Neutrophil (primary cell): ENCODE measurements around the gene MACO1.

ENCODE experiments used
- H3K27ac ChIP-seq: fragments of 200-600 bp; sonication (generic); 2 replicates; pipeline ENCODE4 v1.5.1; 2016; ENCODE audit warnings: mild to moderate bottlenecking, moderate library complexity
- H3K27me3 ChIP-seq: fragments of 200-600 bp; sonication (generic); 2 replicates; pipeline ENCODE4 v1.6.0; 2016; ENCODE audit warnings: mild to moderate bottlenecking
- H3K36me3 ChIP-seq: fragments of 200-600 bp; sonication (generic); 2 replicates; pipeline ENCODE4 v1.5.1; 2017
- H3K4me1 ChIP-seq, 2 experiments: fragments of 200-600 bp in 1 of 2; sonication (generic) in 1 of 2; 1 replicate in 1 of 2; 2 replicates in 1 of 2; pipeline versions ENCODE4 v1.5.1 to v1.6.1; 2013 to 2016; ENCODE audit warnings: low read depth in 1 of 2, low read length in 1 of 2, mild to moderate bottlenecking in 1 of 2, moderate library complexity in 1 of 2; ENCODE audit not compliant: control insufficient read depth in 1 of 2, insufficient read depth in 1 of 2
- H3K4me3 ChIP-seq, 2 experiments: fragments of 200-600 bp in 1 of 2; sonication (generic) in 1 of 2; 1 replicate in 1 of 2; 2 replicates in 1 of 2; pipeline ENCODE4 v1.5.1; 2013 to 2016; ENCODE audit warnings: low read depth in 1 of 2, low read length in 1 of 2, mild to moderate bottlenecking in 1 of 2, moderate library complexity in 1 of 2
- H3K9me3 ChIP-seq: fragments of 200-600 bp; sonication (generic); 2 replicates; pipeline ENCODE4 v1.5.1; 2016
- CTCF ChIP-seq: fragments of 200-600 bp; sonication (generic); IDR thresholded peaks from 2 replicates; pipeline ENCODE4 v1.5.1; 2016; ENCODE audit warnings: antibody characterized with exemption

MACO1 gene

GRCh38 chr1:25543425-25544242, 112.9 kb downstream of the MACO1 start, which contains the start of gene LDLRAP1:
TSS of gene LDLRAP1 (plus strand) at chr1:25543606. CDS start at chr1:25543699, 93 bp downstream.
- Histone ChIP-seq H3K4me3 (peak within 1 kb of the TSS; percentile 60 to 61), H3K27me3 (peaks cover 25% of the 10 kb centered on the region), H3K9me3 (no peaks in the 10 kb centered on the region), H3K4me1 (peaks cover 12 to 18% of the 10 kb centered on the region in 2 experiments), H3K27ac (no peak within 1 kb of the TSS), H3K36me3 (no peaks in the 10 kb centered on the region)
- TF ChIP-seq CTCF: no peak

- no peaks in the 10 kb centered on the region for H3K9me3 ChIP-seq
- peaks cover 27% of the 10 kb centered on the region for H3K27me3 ChIP-seq
- H3K27ac ChIP-seq: no peak overlapping the region
- TF ChIP-seq CTCF: no peak
- H3K4me1 ChIP-seq: peaks cover 14 to 20% of the 10 kb centered on the region in 2 experiments
- peak overlapping the region; percentile 60 to 61 for H3K4me3 ChIP-seq
- no peaks in the 10 kb centered on the region for H3K36me3 ChIP-seq
Measured at GRCh38 chr1:25544243-25544764, 113.6 kb downstream of the MACO1 start.

GRCh38 chr1:25544819-25545218, 114.1 kb downstream of the MACO1 start:
- H3K9me3 ChIP-seq: no peaks in the 10 kb centered on the region
- H3K27ac ChIP-seq: no peak overlapping the region
- no peak overlapping the region for H3K4me3 ChIP-seq
- H3K27me3 ChIP-seq: peaks cover 30% of the 10 kb centered on the region
- H3K4me1 ChIP-seq: peaks cover 20 to 26% of the 10 kb centered on the region in 2 experiments
- no peaks in the 10 kb centered on the region for H3K36me3 ChIP-seq
- no peak for TF ChIP-seq CTCF

- Histone ChIP-seq H3K4me1 (peaks cover 28 to 29% of the 10 kb centered on the region in 2 experiments), H3K27ac (no peak overlapping the region), H3K36me3 (no peaks in the 10 kb centered on the region), H3K4me3 (no peak overlapping the region), H3K9me3 (no peaks in the 10 kb centered on the region), H3K27me3 (peaks cover 30% of the 10 kb centered on the region)
- no peak for TF ChIP-seq CTCF
Measured at GRCh38 chr1:25545767-25546166, 115.1 kb downstream of the MACO1 start.

GRCh38 chr1:25546193-25546592, 115.5 kb downstream of the MACO1 start:
- peaks cover 28 to 32% of the 10 kb centered on the region in 2 experiments for H3K4me1 ChIP-seq
- peaks cover 30% of the 10 kb centered on the region for H3K27me3 ChIP-seq
- no peak for TF ChIP-seq CTCF
- no peak overlapping the region for H3K27ac ChIP-seq
- H3K4me3 ChIP-seq: no peak overlapping the region
- no peaks in the 10 kb centered on the region for H3K36me3 ChIP-seq
- H3K9me3 ChIP-seq: no peaks in the 10 kb centered on the region
